ENCODE data around the gene CEL. TPM values are rescaled to one million over a fixed set of nuclear protein-coding genes. Genes with fewer than 3 reads are reported as not detected.
A peak's percentile ranks its signal among the peaks of the same experiment; 100 is the strongest.
"Not testable (repeated sequence)": the region's sequence is repeated elsewhere in the genome, so short reads cannot be mapped to it uniquely, and the experiment has no call there.

Gene CEL
- 1 to 10 TPM; 1.8 to 2.7 (median 1.8) TPM for polyA plus RNA-seq (ENCODE audit: insufficient read depth in 1 of 5, insufficient read length in 5 of 5, low replicate concordance in 1 of 5)
- long read RNA-seq, donor 1, result 0 reads
- long read RNA-seq, donor 2, result 0 reads
- long read RNA-seq, donor 3, result 0 reads
- long read RNA-seq, donor 4, result 0 reads
- long read RNA-seq, donor 5, result 0 reads
- long read RNA-seq, donor 6, result 0 reads
- long read RNA-seq, donor 7, result 0 reads
- long read RNA-seq, donor 8, result 0 reads

GRCh38 chr9:133061764-133062145 is at the start of gene CEL:
Gene CEL (plus strand): TSS chr9:133061981. CDS start chr9:133062003, 22 bp downstream.
- not testable (repeated sequence) for DNase-seq

GRCh38 chr9:133014696-133015095 is 47.1 kb upstream of the CEL start:
- DNase-seq, result no peak

- no peak for DNase-seq
Measured at GRCh38 chr9:133023117-133023890, 38.5 kb upstream of the CEL start.

GRCh38 chr9:133026426-133026825 is 35.4 kb upstream of the CEL start:
- no peak for DNase-seq

- DNase-seq, result no peak
Measured at GRCh38 chr9:133027134-133027533, 34.6 kb upstream of the CEL start.

- no peak for DNase-seq
Measured at GRCh38 chr9:133028221-133028620, 33.6 kb upstream of the CEL start.

- DNase-seq, result no peak
Measured at GRCh38 chr9:133029994-133030316, 31.8 kb upstream of the CEL start.

GRCh38 chr9:133030317-133031129 is 31.3 kb upstream of the CEL start, which contains the start of gene GTF3C5:
Gene GTF3C5 (plus strand): TSS chr9:133030997. CDS start chr9:133031012, 15 bp downstream.
- peak; percentile 96 to 97 for DNase-seq

GRCh38 chr9:133031130-133031422 is 30.7 kb upstream of the CEL start:
- DNase-seq, result no peak

- DNase-seq, result no peak
Measured at GRCh38 chr9:133031496-133031911, 30.3 kb upstream of the CEL start.

- DNase-seq, result no peak
Measured at GRCh38 chr9:133032171-133032570, 29.6 kb upstream of the CEL start.

GRCh38 chr9:133035669-133036068 is 26.1 kb upstream of the CEL start:
- no peak for DNase-seq

GRCh38 chr9:133037775-133038515 is 23.8 kb upstream of the CEL start:
- no peak for DNase-seq

GRCh38 chr9:133040892-133041479 is 20.8 kb upstream of the CEL start:
- not testable (repeated sequence) for DNase-seq

- DNase-seq, result no peak
Measured at GRCh38 chr9:133041958-133042357, 19.8 kb upstream of the CEL start.

GRCh38 chr9:133042676-133043075 is 19.1 kb upstream of the CEL start:
- no peak for DNase-seq

GRCh38 chr9:133043449-133044035 is 18.2 kb upstream of the CEL start:
- no peak for DNase-seq

- DNase-seq, result no peak
Measured at GRCh38 chr9:133044125-133044524, 17.7 kb upstream of the CEL start.

- no peak for DNase-seq
Measured at GRCh38 chr9:133044661-133045060, 17.1 kb upstream of the CEL start.

- no peak for DNase-seq
Measured at GRCh38 chr9:133045132-133045531, 16.6 kb upstream of the CEL start.

- DNase-seq, result no peak
Measured at GRCh38 chr9:133046196-133046899, 15.4 kb upstream of the CEL start.
